Measurements from ENCODE around the gene MAK.
"Not testable (repeated sequence)": the region's sequence is repeated elsewhere in the genome, so short reads cannot be mapped to it uniquely, and the experiment has no call there.

MAK gene, protein sequence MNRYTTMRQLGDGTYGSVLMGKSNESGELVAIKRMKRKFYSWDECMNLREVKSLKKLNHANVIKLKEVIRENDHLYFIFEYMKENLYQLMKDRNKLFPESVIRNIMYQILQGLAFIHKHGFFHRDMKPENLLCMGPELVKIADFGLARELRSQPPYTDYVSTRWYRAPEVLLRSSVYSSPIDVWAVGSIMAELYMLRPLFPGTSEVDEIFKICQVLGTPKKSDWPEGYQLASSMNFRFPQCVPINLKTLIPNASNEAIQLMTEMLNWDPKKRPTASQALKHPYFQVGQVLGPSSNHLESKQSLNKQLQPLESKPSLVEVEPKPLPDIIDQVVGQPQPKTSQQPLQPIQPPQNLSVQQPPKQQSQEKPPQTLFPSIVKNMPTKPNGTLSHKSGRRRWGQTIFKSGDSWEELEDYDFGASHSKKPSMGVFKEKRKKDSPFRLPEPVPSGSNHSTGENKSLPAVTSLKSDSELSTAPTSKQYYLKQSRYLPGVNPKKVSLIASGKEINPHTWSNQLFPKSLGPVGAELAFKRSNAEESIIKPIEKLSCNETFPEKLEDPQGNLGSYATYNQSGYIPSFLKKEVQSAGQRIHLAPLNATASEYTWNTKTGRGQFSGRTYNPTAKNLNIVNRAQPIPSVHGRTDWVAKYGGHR

GRCh38 chr6:10837995-10838793, at the start of gene MAK:
MAK (minus strand) TSS chr6:10838539; CDS start chr6:10830648, 7,891 bp downstream.
- peak; percentile 57 to 77 for DNase-seq (ENCODE audit: low read depth in 1 of 2, low spot score in 1 of 2)

- no peak for DNase-seq (ENCODE audit: low read depth in 1 of 2, low spot score in 1 of 2)
Measured at GRCh38 chr6:10886691-10887502, 48.6 kb upstream of the MAK start, which contains the start of gene SYCP2L. SYCP2L (plus strand) TSS chr6:10887052; CDS start chr6:10887127, 75 bp downstream.

GRCh38 chr6:10886365-10886690, 48.0 kb upstream of the MAK start:
- not testable (repeated sequence) for DNase-seq (ENCODE audit: low read depth in 1 of 2, low spot score in 1 of 2)

DNA sequence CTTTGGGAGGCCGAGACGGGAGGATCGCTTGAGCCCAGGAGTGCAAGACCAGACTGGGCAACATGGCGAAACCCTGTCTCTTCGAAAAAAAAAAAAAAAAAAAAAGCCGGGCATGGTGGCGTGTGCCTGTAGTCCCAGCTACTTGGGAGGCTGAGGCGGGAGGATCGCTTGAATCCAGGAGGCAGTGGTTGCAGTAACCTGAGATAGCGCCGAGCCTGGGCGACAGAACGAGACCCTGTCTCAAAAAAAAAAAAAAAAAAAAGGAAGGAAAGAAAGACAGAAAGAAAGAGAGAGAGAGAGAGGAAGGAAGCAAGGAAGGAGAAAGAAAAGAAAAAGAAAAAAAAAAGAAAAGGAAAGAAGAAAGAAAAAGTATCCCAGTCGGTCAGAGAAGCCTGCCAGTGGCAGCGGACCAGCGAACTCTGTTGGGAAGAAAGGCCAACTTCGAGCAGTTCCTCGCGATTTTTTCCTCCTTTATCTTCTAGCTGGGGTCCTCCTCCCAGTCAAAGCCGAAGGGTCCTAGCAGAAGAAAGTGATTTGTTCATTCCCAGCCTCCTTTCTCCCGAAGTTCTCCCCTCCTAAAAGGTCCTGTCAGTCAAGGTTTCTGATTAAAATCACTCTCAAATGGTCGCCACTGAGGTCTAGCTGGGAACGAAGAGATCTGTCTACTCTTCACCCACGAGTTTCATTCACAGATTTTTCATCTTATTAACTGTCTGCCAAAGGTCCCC, 46.1 kb upstream of the MAK start:
- no peak for DNase-seq (ENCODE audit: low read depth in 1 of 2, low spot score in 1 of 2)

DNA sequence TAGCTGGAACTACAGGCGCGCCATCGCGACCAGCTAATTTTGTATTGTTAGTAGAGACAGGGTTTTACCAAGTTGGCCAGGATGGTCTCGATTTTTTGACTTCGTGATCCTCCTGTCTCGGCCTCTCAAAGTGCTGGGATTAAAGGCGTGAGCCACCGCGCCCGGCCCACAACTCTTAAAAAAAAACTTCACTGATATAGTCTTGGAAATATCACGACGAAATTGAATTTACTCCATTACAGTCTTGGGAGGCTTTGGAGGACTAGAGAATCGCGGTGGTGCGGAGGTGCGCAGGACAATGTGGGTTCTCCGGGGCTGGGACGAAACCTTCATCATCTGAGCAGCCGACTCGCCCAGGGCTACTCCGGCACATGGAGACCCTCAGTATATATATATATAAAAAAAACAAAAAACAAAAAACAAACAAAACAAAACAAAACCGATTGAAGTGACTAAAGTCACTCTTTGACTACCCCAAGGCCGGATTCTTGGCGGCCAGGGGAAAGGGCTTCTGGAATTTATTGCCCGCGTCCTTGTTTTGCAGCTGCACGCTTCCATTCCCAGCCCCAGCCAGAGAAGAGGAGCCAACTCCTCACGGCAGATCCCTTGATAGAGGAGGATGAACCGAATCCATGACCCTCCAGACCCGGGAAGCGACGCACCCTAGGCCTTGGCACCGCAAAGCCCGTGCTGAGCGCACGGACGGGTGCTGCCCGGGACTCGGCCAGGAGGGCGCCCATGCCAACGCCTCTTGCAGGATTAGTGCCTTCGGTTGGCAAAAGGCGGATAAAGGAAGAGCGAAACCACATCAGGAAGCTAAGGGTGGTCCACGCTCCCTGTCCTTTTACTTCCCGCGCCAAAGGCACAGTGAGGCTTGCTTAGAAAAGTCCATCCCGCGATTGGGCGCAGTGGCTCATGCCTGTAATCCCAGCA, 45.2 kb upstream of the MAK start:
- no peak for DNase-seq (ENCODE audit: low read depth in 1 of 2, low spot score in 1 of 2)

- DNase-seq (ENCODE audit: low read depth in 1 of 2, low spot score in 1 of 2) = no peak
Measured at GRCh38 chr6:10882657-10883171, 44.4 kb upstream of the MAK start.

- not testable (repeated sequence) for DNase-seq (ENCODE audit: low read depth in 1 of 2, low spot score in 1 of 2)
Measured at GRCh38 chr6:10882253-10882630, 43.9 kb upstream of the MAK start.

DNA sequence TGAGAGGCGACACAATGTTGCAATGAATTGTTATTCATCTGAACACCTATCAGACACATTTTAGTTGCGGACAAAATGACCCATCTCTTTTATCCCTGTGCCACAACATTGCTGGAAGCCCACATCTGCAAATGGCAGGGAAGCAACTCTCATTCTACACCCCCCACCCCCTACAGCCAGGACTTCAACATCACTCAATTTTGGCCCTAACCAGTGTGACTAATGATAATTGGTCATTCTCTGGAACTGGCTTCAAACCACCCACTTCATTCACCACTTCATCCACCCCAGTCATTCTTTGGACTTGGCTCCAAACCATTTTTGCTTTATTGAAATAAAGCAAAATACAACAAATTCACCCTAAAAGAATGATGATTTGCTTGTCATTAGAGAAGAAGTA, 42.0 kb upstream of the MAK start:
- DNase-seq (ENCODE audit: low read depth in 1 of 2, low spot score in 1 of 2) = no peak

DNA sequence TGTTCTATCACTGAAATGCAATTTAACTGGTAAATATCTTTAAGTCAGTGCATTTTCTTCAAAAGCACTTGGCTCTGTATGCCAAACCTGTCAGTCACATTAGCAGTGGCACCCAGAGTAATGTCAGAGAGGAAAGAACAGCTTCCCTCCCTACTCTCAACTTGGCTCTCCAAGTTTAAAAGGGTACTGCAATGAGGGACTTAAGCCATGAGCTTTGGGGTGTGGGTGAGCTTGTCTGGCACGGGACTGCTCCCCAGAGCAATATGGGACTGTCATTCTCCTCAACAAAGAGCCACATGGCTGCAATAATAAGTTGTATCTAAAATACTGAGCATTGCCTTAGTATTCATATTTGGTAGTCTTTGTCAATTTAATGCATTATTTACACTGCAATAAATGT, 39.5 kb upstream of the MAK start:
- no peak for DNase-seq (ENCODE audit: low read depth in 1 of 2, low spot score in 1 of 2)

DNA sequence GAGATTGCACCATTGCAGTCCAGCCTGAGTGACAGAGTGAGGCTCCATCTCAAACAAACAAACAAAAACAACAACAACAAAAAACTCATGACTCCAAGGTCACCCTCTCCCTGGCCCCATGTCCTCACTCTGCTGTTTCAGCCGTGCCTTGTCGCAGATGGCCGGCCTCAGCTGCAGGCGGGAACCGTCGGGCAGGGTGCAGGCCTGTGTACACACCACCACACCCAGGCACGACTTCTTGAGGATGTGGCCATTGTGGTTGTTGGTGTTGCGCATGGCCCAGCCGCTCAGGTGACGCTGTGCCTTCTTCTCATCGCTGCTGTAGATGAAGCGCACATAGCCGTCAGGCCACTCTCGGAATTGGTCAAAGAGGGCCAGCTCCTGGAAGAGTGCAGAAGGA, 38.7 kb upstream of the MAK start:
- DNase-seq (ENCODE audit: low read depth in 1 of 2, low spot score in 1 of 2) = no peak

DNA sequence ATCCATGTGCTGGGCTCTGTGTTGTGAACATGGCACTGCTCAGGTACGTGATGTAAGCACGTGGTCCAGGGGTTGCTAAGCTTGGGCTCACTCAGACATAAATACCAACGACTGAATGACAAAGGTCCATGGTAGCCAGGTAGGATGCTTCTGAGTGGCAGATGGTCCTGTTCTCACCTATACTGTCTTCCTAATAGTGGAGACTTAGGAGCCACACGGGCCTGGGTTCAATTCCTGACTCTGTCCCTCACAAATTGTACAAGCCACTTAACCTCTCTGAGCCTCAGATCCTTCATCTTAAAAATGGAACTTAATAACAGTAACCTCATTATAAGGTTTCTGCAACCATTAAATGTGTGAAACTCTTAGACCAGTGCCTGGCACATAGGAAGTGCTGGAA, 36.7 kb upstream of the MAK start:
- no peak for DNase-seq (ENCODE audit: low read depth in 1 of 2, low spot score in 1 of 2)

DNA sequence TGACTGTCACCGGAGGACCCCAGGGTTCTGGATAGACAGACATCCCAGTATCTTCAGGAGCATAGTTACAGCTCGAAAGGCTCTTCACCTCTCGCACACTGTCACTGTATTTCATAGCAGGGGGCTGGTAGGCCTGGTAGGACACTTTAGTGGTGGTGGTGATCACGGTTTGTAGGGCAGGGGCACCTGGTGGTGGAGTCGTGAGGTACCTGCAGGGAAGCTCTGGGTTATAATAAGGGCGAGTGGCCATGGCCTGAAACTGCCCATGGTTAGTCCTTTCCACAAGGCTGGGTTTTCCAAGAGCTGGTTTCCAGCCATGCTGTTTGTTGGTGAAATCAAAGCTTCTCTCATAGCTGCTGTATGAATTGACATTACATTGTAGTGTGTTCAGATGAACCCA, 35.9 kb upstream of the MAK start:
- no peak for DNase-seq (ENCODE audit: low read depth in 1 of 2, low spot score in 1 of 2)

DNA sequence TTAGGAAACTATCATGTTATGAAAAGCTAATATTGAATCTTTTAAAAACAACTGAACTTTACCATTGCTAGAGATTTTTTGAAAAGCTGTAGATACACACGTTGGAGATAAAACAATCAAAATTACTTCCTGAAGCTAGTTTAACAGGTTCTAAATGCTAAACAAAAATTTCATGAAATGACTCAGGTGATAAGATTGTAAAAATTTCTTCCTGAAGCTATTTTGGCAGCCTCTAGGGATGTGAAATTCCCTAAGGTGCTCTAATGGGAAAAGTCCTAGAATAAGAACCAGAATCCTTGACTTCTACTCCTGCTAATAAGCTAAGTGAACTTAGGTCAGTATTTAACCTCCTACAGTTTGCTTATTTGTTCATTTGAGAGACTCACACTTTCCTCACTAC, 35.0 kb upstream of the MAK start:
- no peak for DNase-seq (ENCODE audit: low read depth in 1 of 2, low spot score in 1 of 2)

DNA sequence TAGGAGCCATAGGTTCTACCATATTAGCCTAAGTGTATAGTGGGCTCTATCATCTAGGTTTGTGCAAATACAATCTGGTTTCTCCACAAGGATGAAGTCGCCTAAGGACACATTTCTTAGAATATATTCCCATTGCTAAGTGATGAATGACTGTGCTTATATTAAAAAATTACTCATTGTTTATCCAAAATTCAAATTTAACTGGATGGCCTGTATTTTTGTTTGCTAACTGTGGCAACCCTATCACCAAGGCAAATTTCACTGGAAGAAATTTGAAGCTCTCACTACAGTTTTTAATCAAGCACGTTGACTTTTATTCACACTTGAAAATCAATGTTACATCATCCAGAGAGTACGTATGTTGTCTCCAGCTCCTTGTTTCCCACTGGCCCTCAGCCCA, 29.6 kb upstream of the MAK start:
- DNase-seq (ENCODE audit: low read depth in 1 of 2, low spot score in 1 of 2) = no peak

DNA sequence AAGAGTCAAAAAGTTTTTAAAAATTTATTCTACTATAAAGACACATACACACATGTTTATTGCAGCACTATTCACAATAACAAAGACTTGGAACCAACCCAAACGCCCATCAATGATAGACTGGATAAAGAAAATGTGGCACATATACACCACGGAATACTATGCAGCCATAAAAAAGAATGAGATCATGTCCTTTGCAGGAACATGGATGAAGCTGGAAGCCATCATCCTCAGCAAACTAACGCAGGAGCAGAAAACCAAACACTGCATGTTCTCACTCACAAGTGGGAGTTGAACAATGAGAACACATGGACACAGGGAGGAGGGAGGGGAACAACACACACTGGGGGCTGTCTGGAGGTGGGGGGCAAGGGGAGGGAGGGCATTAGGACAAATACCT, 28.4 kb upstream of the MAK start:
- DNase-seq (ENCODE audit: low read depth in 1 of 2, low spot score in 1 of 2) = not testable (repeated sequence)

GRCh38 chr6:10863031-10863430, 24.7 kb upstream of the MAK start:
- not testable (repeated sequence) for DNase-seq (ENCODE audit: low read depth in 1 of 2, low spot score in 1 of 2)

GRCh38 chr6:10862361-10862760, 24.0 kb upstream of the MAK start:
- DNase-seq (ENCODE audit: low read depth in 1 of 2, low spot score in 1 of 2) = no peak

DNA sequence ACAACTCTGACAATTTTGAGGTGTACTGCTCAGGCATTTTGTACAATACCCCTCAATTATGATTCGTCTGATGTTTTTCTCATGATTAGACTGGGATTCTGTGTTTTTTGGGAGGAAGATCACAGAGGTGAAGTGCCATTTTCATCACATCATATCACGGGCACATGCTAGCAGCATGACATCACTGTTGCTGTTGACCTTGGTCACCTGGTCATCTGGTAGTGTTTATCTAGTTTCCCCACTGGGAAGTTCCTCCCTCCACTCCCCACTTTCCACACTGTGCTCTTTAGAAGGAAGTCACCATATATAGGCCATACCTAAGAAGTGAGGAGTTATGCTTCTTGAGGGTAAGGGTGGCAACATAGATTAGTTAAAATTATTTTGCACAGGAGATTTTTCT, 22.7 kb upstream of the MAK start:
- DNase-seq (ENCODE audit: low read depth in 1 of 2, low spot score in 1 of 2) = no peak

GRCh38 chr6:10857259-10857658, 18.9 kb upstream of the MAK start:
- DNase-seq (ENCODE audit: low read depth in 1 of 2, low spot score in 1 of 2) = no peak
